Uterus (tissue), 4 donors: ENCODE results near the gene PKNOX2. TPM values are rescaled to one million over a fixed set of nuclear protein-coding genes. Genes with fewer than 3 reads are reported as not detected.

Experiments used
- DNase-seq, 2 donors: peaks; one replicate each; pipeline ENCODE4 v3.0.0-alpha.2; 2019 to 2020
- H3K27ac ChIP-seq, 2 donors: fragments of 200-600 bp; sonication (generic); 1 replicate in 1 of 2; 2 replicates in 1 of 2; pipeline ENCODE4 v1.5.1; 2016 to 2018
- H3K27me3 ChIP-seq, 2 donors: fragments of 200-600 bp; sonication (generic); one replicate each; pipeline ENCODE4 v1.5.1; 2018 to 2019; ENCODE audit warnings: control low read depth in 1 of 2
- H3K36me3 ChIP-seq, 2 donors: fragments of 200-600 bp; sonication (generic); one replicate each; pipeline ENCODE4 v1.5.1; 2019; ENCODE audit warnings: control low read depth in 1 of 2
- H3K4me1 ChIP-seq, 2 donors: fragments of 200-600 bp; sonication (generic); one replicate each; pipeline ENCODE4 v1.5.1; 2018 to 2019; ENCODE audit warnings: control low read depth in 1 of 2
- H3K4me3 ChIP-seq, 2 donors: fragments of 200-600 bp; sonication (generic); 1 replicate in 1 of 2; 2 replicates in 1 of 2; pipeline ENCODE4 v1.5.1; 2018 to 2019; ENCODE audit warnings: mild to moderate bottlenecking in 1 of 2
- H3K9me3 ChIP-seq, 2 donors: fragments of 200-600 bp; sonication (generic); one replicate each; pipeline ENCODE4 v1.5.1; 2019; ENCODE audit warnings: control low read depth in 1 of 2
- CTCF ChIP-seq, 4 experiments: fragments of 200-600 bp in 2 of 4; fragments of 450-650 bp in 2 of 4; sonication (generic) in 2 of 4; IDR thresholded peaks; one replicate each; pipeline ENCODE4 v1.5.1; 2016 to 2019; ENCODE audit warnings: antibody characterized with exemption in 4 of 4, mild to moderate bottlenecking in 2 of 4, moderate library complexity in 1 of 4
- POLR2A ChIP-seq, 2 donors: fragments of 450-650 bp; IDR thresholded peaks; one replicate each; pipeline ENCODE4 v1.6.1; 2016; ENCODE audit warnings: antibody characterized with exemption in 2 of 2, mild to moderate bottlenecking in 1 of 2, moderate library complexity in 1 of 2
- intact Hi-C: fragments of 100-400 bp; cut with DNase I; formaldehyde crosslinking; loops from one replicate; pipeline ENCODE4 v1.15.1; 2023; ENCODE audit warnings: low total_unique reads
- total RNA-seq, 4 donors: library from RNA; depleted of rRNA in 3 of 4; stranded (reverse); fragments of >200 nt in 3 of 4; gene quantifications; one replicate each; pipeline versions ENCODE4 v1.1.0 to v1.2.4, GENCODE V29; 2014 to 2023
- donor health status: DM: yes; HTN: yes; CAD: no.

The PKNOX2 gene
- total RNA-seq, 4 donors from 2014 or later: 0.29 to 22.7 (median 3.3) TPM

- H3K4me1 ChIP-seq: no peaks in the 10 kb centered on the region
- H3K9me3 ChIP-seq: no peaks in the 10 kb centered on the region
- H3K27me3 ChIP-seq: no peaks in the 10 kb centered on the region
- no peak overlapping the region for H3K27ac ChIP-seq
- no peak for DNase-seq
- no peaks in the 10 kb centered on the region for H3K36me3 ChIP-seq
- intact Hi-C loops: no loop called here
- H3K4me3 ChIP-seq: no peak overlapping the region
- TF ChIP-seq CTCF (IDR thresholded peaks at IDR 0.05) (no peak), POLR2A (IDR thresholded peaks at IDR 0.05) (no peak)
Measured at GRCh38 chr11:125414121-125414520, 249.6 kb downstream of the PKNOX2 start.

- DNase-seq: no peak
- no peaks in the 10 kb centered on the region for H3K27me3 ChIP-seq
- H3K4me3 ChIP-seq: no peak overlapping the region
Measured at GRCh38 chr11:125416981-125417935, 252.7 kb downstream of the PKNOX2 start.

GRCh38 chr11:125418396-125418795 lies 253.8 kb downstream of the PKNOX2 start:
- Histone ChIP-seq H3K4me1 (no peaks in the 10 kb centered on the region), H3K27me3 (no peaks in the 10 kb centered on the region), H3K9me3 (no peaks in the 10 kb centered on the region), H3K36me3 (no peaks in the 10 kb centered on the region), H3K27ac (no peak overlapping the region), H3K4me3 (no peak overlapping the region)
- intact Hi-C loops: no loop called here
- DNase-seq: no peak
- no peak for TF ChIP-seq POLR2A (IDR thresholded peaks at IDR 0.05)
- TF ChIP-seq CTCF (IDR thresholded peaks at IDR 0.05): no peak

More at GRCh38 chr11:125416981-125417935, 252.7 kb downstream of the PKNOX2 start:
- no peak for TF ChIP-seq POLR2A (IDR thresholded peaks at IDR 0.05)
- no peak for TF ChIP-seq CTCF (IDR thresholded peaks at IDR 0.05)
- intact Hi-C loops: no loop called here
- no peaks in the 10 kb centered on the region for H3K36me3 ChIP-seq
- H3K27ac ChIP-seq: no peak overlapping the region
- H3K4me1 ChIP-seq: no peaks in the 10 kb centered on the region
- no peaks in the 10 kb centered on the region for H3K9me3 ChIP-seq

- no peaks in the 10 kb centered on the region for H3K27me3 ChIP-seq
- H3K4me3 ChIP-seq: no peak overlapping the region
- H3K9me3 ChIP-seq: no peaks in the 10 kb centered on the region
- H3K27ac ChIP-seq: no peak overlapping the region
- no peak for DNase-seq
- intact Hi-C loops: no loop called here
- no peaks in the 10 kb centered on the region for H3K36me3 ChIP-seq
- H3K4me1 ChIP-seq: no peaks in the 10 kb centered on the region
- no peak for TF ChIP-seq POLR2A (IDR thresholded peaks at IDR 0.05)
- TF ChIP-seq CTCF (IDR thresholded peaks at IDR 0.05): no peak
Measured at GRCh38 chr11:125422681-125423080, 258.1 kb downstream of the PKNOX2 start.

- intact Hi-C loops: no loop called here
- H3K4me1 ChIP-seq: no peaks in the 10 kb centered on the region
- H3K4me3 ChIP-seq: no peak overlapping the region
- H3K36me3 ChIP-seq: no peaks in the 10 kb centered on the region
- H3K9me3 ChIP-seq: no peaks in the 10 kb centered on the region
- H3K27ac ChIP-seq: no peak overlapping the region
- no peak for TF ChIP-seq POLR2A (IDR thresholded peaks at IDR 0.05)
- TF ChIP-seq CTCF (IDR thresholded peaks at IDR 0.05): no peak
- no peaks in the 10 kb centered on the region for H3K27me3 ChIP-seq
- DNase-seq: no peak
Measured at GRCh38 chr11:125423247-125423849, 258.8 kb downstream of the PKNOX2 start.
